GM12878 (cell line): Measurements from ENCODE around the gene CPA2. TPM values are rescaled to one million over a fixed set of nuclear protein-coding genes. Genes with fewer than 3 reads are reported as not detected.

ENCODE experiments used
- ATAC-seq: fragments of 200-7000 bp; cut with Tn5 transposase; 3 replicates; pipeline ENCODE4 v1.9.1; 2020; ENCODE audit warnings: mild to moderate bottlenecking, moderate library complexity
- BruUV-seq: library from RNA; stranded (reverse); fragments of 400-500 nt; replicated peaks from 2 replicates; lab custom pipeline; 2021; lab: Mats Ljungman, UMichigan
- CTCF ChIA-PET: fragments of 300-600 bp; sonication (Branson Sonifier 250); formaldehyde crosslinking; extraction: SDS; loops from one replicate; lab custom pipeline; 2021; ENCODE audit warnings: inconsistent platforms; lab: Yijun Ruan, JAX
- POLR2A ChIA-PET: fragments of 350-600 bp; formaldehyde crosslinking; extraction: SDS; loops from one replicate; lab custom pipeline; 2021; ENCODE audit warnings: inconsistent platforms; lab: Charles Lee
- RAD21 ChIA-PET: fragments of 300-600 bp; sonication (Branson Sonifier 250); formaldehyde crosslinking; loops from one replicate; lab custom pipeline; 2023; ENCODE audit warnings: antibody characterized with exemption; ENCODE audit not compliant: unreplicated experiment; lab: Charles Lee
- SMC1A ChIA-PET: fragments of 300-600 bp; sonication (Branson Sonifier 250); formaldehyde crosslinking; loops from one replicate; lab custom pipeline; 2023; ENCODE audit not compliant: unreplicated experiment, uncharacterized antibody; lab: Charles Lee
- DNase-seq: peaks from one replicate; pipeline ENCODE4 v3.0.0-alpha.2; 2011; ENCODE audit warnings: low read depth, low spot score
- FAIRE-seq: peaks from 3 replicates; lab custom pipeline; 2011; peaks lifted over from hg19 to GRCh38; lab: Jason Lieb, UNC
- H2AFZ ChIP-seq: 2 replicates; pipeline ENCODE4 v1.6.0; 2011; ENCODE audit warnings: low read depth, low read length, control low read depth; ENCODE audit not compliant: control insufficient read depth
- H3K27ac ChIP-seq: 2 replicates; pipeline ENCODE4 v1.5.1; 2011; ENCODE audit warnings: control low read depth; ENCODE audit not compliant: control insufficient read depth, insufficient read depth
- H3K27me3 ChIP-seq, 2 experiments: replicated peaks in 1 of 2; 2 replicates each; pipeline versions ENCODE4 v1.6.0 to v1.6.1; 2011; ENCODE audit warnings: low read length in 1 of 2; ENCODE audit not compliant: control insufficient read depth in 2 of 2, insufficient read depth in 2 of 2
- H3K36me3 ChIP-seq, 2 experiments: 2 replicates each; pipeline ENCODE4 v1.5.1; 2011; ENCODE audit warnings: low read length in 1 of 2; ENCODE audit not compliant: control insufficient read depth in 2 of 2, insufficient read depth in 2 of 2
- H3K4me1 ChIP-seq: 2 replicates; pipeline ENCODE4 v1.6.1; 2011; ENCODE audit warnings: mild to moderate bottlenecking, low read length, moderate library complexity, mixed read lengths; ENCODE audit not compliant: control insufficient read depth, insufficient read depth
- H3K4me2 ChIP-seq: 2 replicates; pipeline ENCODE4 v1.6.0; 2011; ENCODE audit warnings: control low read depth; ENCODE audit not compliant: control insufficient read depth, insufficient read depth
- H3K4me3 ChIP-seq: fragments of 200-600 bp; sonication (generic); 2 replicates; pipeline ENCODE4 v1.5.1; 2016
- H3K79me2 ChIP-seq: 2 replicates; pipeline ENCODE4 v1.6.0; 2011; ENCODE audit warnings: low read length; ENCODE audit not compliant: control insufficient read depth, insufficient read depth
- H3K9ac ChIP-seq: 2 replicates; pipeline ENCODE4 v1.8.0; 2011; ENCODE audit warnings: low read length, control low read depth, mixed read lengths; ENCODE audit not compliant: control insufficient read depth, insufficient read depth
- H3K9me3 ChIP-seq: replicated peaks from 3 replicates; pipeline ENCODE4 v1.5.1; 2011; ENCODE audit warnings: mild to moderate bottlenecking, low read length; ENCODE audit not compliant: control insufficient read depth, insufficient read depth
- H4K20me1 ChIP-seq: 2 replicates; pipeline ENCODE4 v1.6.0; 2011; ENCODE audit not compliant: control insufficient read depth, insufficient read depth
- BRCA1 ChIP-seq: IDR thresholded peaks from 2 replicates; pipeline ENCODE4 v1.6.1; 2011; ENCODE audit warnings: low read depth, low read length, improper control_type of control experiment
- CBX5 ChIP-seq: sonication (generic); IDR thresholded peaks from 2 replicates; pipeline ENCODE4 v1.6.1; 2016; ENCODE audit warnings: low read depth, moderate library complexity, mild to moderate bottlenecking, inconsistent platforms
- CEBPB ChIP-seq, 2 experiments: fragments of 150-350 bp in 1 of 2; IDR thresholded peaks; 2 replicates each; pipeline ENCODE4 v1.6.1; 2012 to 2014; ENCODE audit warnings: low read depth in 2 of 2, low read length in 2 of 2, borderline replicate concordance in 1 of 2, inconsistent platforms in 1 of 2
- CHD2 ChIP-seq: IDR thresholded peaks from 2 replicates; pipeline ENCODE4 v1.6.1; 2011; ENCODE audit warnings: low read depth, low read length, improper control_type of control experiment, borderline replicate concordance
- PRDM15 ChIP-seq: fragments of 450-650 bp; formaldehyde crosslinking; IDR thresholded peaks from 2 replicates; pipeline ENCODE4 v1.4.0; 2020; ENCODE audit warnings: mild to moderate bottlenecking, moderate library complexity
- RAD51 ChIP-seq: fragments of 450-650 bp; IDR thresholded peaks from 2 replicates; pipeline ENCODE4 v1.6.1; 2016; ENCODE audit warnings: moderate library complexity, mild to moderate bottlenecking, inconsistent platforms
- SRF ChIP-seq, 2 experiments: IDR thresholded peaks; 2 replicates each; pipeline ENCODE4 v1.6.1; 2011; ENCODE audit warnings: low read depth in 2 of 2, low read length in 2 of 2, mild to moderate bottlenecking in 1 of 2, moderate library complexity in 1 of 2
- TAF1 ChIP-seq: IDR thresholded peaks from 2 replicates; pipeline ENCODE4 v1.6.1; 2011; ENCODE audit warnings: mild to moderate bottlenecking, low read depth, low read length, borderline replicate concordance
- WRNIP1 ChIP-seq: IDR thresholded peaks from 2 replicates; pipeline ENCODE4 v1.6.1; 2011; ENCODE audit warnings: low read depth, low read length, improper control_type of control experiment, borderline replicate concordance
- WGBS: methylation state at CpG from one replicate; pipeline ENCODE4 v1.1.6; 2016; ENCODE audit warnings: low lambda C conversion rate; ENCODE audit not compliant: insufficient replicate concordance, insufficient coverage; ENCODE audit errors: missing lambda C conversion rate; 5-methylcytosine and 5-hydroxymethylcytosine counted together
- in situ Hi-C: fragments of 300-500 bp; cut with MboI; formaldehyde crosslinking; loops from 9 replicates; pipeline ENCODE4 v1.14.3; 2018; ENCODE audit warnings: mixed read lengths
- intact Hi-C: fragments of 100-400 bp; cut with micrococcal nuclease; formaldehyde crosslinking; loops from one replicate; pipeline ENCODE4 v1.14.2; 2022; ENCODE audit not compliant: unreplicated experiment
- polyA plus RNA-seq, 11 experiments: library from polyadenylated mRNA; depleted of rRNA in 4 of 11; unstranded in 6 of 11; stranded (reverse) in 5 of 11; fragments of >200 nt; fragmentation: Nextera tagmentation in 4 of 11; fragmentation: Illumina TruSeq in 1 of 11; extraction: Ambion mirVana in 4 of 11; extraction: Trizol in 1 of 11; gene quantifications; 1 replicate in 1 of 11; 2 replicates in 10 of 11; pipeline versions ENCODE4 v1.2.1 to v1.2.3, GENCODE V29; 2011 to 2016; ENCODE audit warnings: inconsistent platforms in 2 of 11, missing spikeins in 2 of 11, low read depth in 1 of 11
- total RNA-seq, 4 experiments: library from RNA; depleted of rRNA in 3 of 4; stranded (reverse); fragments of >200 nt in 3 of 4; fragmentation: Illumina TruSeq in 1 of 4; extraction: Trizol in 1 of 4; gene quantifications; 2 replicates each; pipeline versions ENCODE4 v1.2.1 to v1.2.3, GENCODE V29; 2013 to 2021

The CPA2 gene
- total and polyA plus RNA-seq, 10 of the 15 experiments (the other 5 are each of a cell fraction or from before 2014, with no cell fraction given), result 0.04 to 1.9 TPM; not detected in 8

GRCh38 chr7:130273933-130274255 lies 7.2 kb downstream of the CPA2 start (continued):
- TF ChIP-seq PRDM15 (CRISPR knock-in tag) (no peak), SRF (IDR thresholded peaks at IDR 0.05; ENCODE audit: low read depth in 2 of 2, low read length in 2 of 2) (no peak), WRNIP1 (no peak), TAF1 (no peak)
- TF ChIP-seq, all 136 proteins: peak for 0

- ChIA-PET CTCF (interaction anchor here (0.9 kb wide), 1 partner anchor 10 kb away, joined by 3 read pairs; no protein-coding TSS in a partner anchor), RAD21 (no interaction called here), SMC1A (interaction anchor here (1.2 kb wide), 1 partner anchor 31 kb away, joined by 3 read pairs; no protein-coding TSS in a partner anchor), POLR2A (no interaction called here)
- no peak for DNase-seq
- no peak overlapping the region for H3K4me3 ChIP-seq
- H3K9me3 ChIP-seq, result no peaks in the 10 kb centered on the region
- H3K4me2 ChIP-seq, result no peak overlapping the region
- no peaks in the 10 kb centered on the region for H4K20me1 ChIP-seq
- H3K27ac ChIP-seq, result no peak overlapping the region
- no peak overlapping the region for H2AFZ ChIP-seq
- peaks cover 0 to 4% of the 10 kb centered on the region in 2 experiments; a peak in 1 of 4 replicates for H3K27me3 ChIP-seq
- intact Hi-C loops (loop anchor here (10.0 kb wide), 1 partner anchor 59 kb away; no protein-coding TSS in a partner anchor), in situ Hi-C loops (no loop called here)
- no peak for FAIRE-seq
- H3K36me3 ChIP-seq, result no peaks in the 10 kb centered on the region
- no peak for ATAC-seq
- no TSS peak for BruUV-seq
- WGBS, result 54% methylated on average over 1 of the region's 1 CpG
- no peak overlapping the region for H3K9ac ChIP-seq
- no peaks in the 10 kb centered on the region for H3K79me2 ChIP-seq
- H3K4me1 ChIP-seq, result no peaks in the 10 kb centered on the region
- TF ChIP-seq RAD51, result no peak
- no peak for TF ChIP-seq CHD2
- TF ChIP-seq BRCA1, result no peak
- TF ChIP-seq CBX5, result no peak
- TF ChIP-seq CEBPB (IDR thresholded peaks at IDR 0.05; ENCODE audit: borderline replicate concordance in 1 of 2, low read depth in 2 of 2, low read length in 2 of 2), result no peak
- TF ChIP-seq PRDM15 (CRISPR knock-in tag), result no peak
Measured at GRCh38 chr7:130274296-130274695, 7.6 kb downstream of the CPA2 start.
